22Rv1 (cell line): ENCODE data around the gene CDC14A.

Experiments
- ZFX ChIP-seq: fragments of 450-650 bp; IDR thresholded peaks from 2 replicates; pipeline ENCODE4 v1.6.1; 2017; ENCODE audit warnings: antibody characterized with exemption, borderline replicate concordance
- TF ChIP-seq, protein P1 (sequence below): fragments of 450-650 bp; IDR thresholded peaks from 2 replicates; pipeline ENCODE4 v1.5.1; 2017; ENCODE audit warnings: mild to moderate bottlenecking

DNA sequence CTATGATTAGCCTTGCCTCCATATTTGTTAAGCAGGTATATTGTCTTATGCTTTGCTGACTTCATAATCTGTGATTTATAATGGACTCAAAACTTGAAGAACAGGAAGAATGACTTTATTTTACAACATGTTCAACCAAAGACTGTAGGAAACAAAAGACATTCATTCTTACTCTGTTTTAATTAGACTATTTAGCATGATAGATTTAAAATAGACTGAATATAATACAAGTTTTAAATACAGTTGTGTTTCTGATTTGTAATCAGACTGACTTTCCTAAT lies 63.1 kb downstream of the CDC14A start:
- TF ChIP-seq, protein P1, sequence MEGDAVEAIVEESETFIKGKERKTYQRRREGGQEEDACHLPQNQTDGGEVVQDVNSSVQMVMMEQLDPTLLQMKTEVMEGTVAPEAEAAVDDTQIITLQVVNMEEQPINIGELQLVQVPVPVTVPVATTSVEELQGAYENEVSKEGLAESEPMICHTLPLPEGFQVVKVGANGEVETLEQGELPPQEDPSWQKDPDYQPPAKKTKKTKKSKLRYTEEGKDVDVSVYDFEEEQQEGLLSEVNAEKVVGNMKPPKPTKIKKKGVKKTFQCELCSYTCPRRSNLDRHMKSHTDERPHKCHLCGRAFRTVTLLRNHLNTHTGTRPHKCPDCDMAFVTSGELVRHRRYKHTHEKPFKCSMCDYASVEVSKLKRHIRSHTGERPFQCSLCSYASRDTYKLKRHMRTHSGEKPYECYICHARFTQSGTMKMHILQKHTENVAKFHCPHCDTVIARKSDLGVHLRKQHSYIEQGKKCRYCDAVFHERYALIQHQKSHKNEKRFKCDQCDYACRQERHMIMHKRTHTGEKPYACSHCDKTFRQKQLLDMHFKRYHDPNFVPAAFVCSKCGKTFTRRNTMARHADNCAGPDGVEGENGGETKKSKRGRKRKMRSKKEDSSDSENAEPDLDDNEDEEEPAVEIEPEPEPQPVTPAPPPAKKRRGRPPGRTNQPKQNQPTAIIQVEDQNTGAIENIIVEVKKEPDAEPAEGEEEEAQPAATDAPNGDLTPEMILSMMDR, result no peak
- no peak for TF ChIP-seq ZFX
